Activated naive CD4-positive, alpha-beta T cell (primary cell): Measurements from ENCODE around the gene SYNGR3.
"Not testable (repeated sequence)": the region's sequence is repeated elsewhere in the genome, so short reads cannot be mapped to it uniquely, and the experiment has no call there.

Experiments
- DNase-seq, 4 experiments: peaks; one replicate each; lab custom pipeline; 2025; lab: John Stamatoyannopoulos, UW

SYNGR3 gene

DNA sequence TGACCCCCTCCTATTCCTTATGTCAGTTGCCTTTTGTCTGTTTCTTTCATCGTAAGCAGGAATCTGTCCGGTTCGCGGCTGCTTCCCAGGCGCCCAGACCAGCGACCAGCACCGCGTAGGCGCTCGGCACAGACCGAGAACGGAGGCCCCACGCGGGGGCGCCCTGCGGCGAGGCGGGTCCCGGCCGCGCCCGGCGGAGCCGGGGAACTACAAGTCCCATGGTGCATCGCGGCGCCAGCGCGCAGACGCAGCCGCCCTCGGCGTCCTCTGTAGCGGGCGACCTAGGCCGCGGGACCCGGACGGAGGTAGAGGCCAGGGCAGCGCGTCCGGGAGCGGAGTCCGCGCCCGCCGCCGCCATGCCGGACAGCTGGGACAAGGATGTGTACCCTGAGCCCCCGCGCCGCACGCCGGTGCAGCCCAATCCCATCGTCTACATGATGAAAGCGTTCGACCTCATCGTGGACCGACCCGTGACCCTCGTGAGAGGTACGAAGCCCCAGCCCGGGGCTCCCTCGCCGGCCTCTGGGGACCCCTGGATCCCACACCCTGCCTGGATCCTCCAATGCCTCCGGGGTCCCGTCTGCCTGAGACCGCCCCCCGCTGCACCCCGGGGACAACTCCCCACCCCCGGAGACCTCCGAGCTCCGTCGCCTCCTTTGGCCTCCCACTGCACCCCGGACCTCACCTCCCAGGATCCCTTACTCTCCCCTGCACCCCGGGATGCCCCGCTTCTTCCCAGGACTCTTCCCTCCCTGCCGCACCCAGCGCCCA, 30.3 kb upstream of the SYNGR3 start, which contains the start of gene NDUFB10:
Gene NDUFB10, plus strand, starts transcription at position 270 of the 771 bp plus-strand sequence. Its CDS starts 87 bp downstream, at position 357.
- DNase-seq = peak; percentile 75 to 92 (median 86)

DNA sequence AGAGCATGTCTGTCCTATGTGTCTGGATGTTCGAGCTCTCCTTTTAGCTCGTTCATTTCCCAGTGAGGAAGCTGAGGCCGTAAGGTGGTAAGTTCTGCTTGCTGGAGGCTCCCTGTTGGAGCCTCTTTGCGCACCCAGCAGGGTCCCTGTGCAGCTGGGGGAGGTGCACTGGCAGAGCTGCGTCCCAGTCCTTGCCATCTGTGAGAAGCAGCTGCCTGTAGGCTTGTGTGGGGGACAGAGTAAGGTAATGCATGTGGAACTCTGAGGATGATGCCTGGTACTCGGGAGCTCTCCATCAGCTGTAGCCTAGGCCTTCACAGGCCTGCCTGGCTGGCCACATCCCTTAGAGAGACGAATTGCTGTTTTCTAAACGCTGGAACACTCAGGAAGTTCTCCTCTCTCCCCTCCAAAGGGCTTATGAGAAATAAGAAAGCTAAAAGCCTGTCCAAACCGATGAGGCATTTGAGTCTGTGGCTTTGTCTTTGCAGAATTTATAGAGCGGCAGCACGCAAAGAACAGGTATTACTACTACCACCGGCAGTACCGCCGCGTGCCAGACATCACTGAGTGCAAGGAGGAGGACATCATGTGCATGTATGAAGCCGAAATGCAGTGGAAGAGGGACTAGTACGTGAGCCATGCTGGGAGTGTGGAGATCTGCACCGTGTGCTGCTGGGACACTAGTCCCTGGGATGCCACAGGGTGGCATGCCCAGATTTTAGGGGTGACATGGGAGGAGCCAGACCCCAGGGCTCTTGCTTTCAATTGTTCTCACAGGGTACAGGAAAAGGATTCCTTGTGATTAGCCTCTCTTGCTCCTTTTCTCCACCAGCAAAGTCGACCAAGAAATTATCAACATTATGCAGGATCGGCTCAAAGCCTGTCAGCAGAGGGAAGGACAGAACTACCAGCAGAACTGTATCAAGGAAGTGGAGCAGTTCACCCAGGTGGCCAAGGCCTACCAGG, 28.8 kb upstream of the SYNGR3 start:
- DNase-seq = peak in 1 of 4 experiments; percentile 35

DNA sequence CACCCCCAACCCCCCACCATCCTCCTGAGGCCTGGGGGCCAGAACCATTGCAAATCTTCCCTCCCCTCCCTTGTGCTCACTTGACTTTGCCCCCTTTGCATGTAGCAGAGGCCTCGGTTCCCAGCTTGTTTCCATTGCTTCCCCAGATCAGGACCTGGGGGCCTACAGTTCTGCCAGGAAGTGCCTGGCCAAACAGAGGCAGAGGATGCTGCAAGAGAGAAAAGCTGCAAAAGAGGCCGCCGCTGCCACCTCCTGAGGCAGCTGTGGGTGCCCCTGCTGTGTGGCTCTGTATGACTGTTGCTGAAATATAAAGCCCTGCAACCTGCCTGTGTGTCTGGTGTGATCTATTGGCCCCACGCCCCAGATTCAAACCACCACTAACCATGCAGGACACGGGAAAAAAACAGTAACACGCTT, 28.1 kb upstream of the SYNGR3 start:
- DNase-seq = no peak

DNA sequence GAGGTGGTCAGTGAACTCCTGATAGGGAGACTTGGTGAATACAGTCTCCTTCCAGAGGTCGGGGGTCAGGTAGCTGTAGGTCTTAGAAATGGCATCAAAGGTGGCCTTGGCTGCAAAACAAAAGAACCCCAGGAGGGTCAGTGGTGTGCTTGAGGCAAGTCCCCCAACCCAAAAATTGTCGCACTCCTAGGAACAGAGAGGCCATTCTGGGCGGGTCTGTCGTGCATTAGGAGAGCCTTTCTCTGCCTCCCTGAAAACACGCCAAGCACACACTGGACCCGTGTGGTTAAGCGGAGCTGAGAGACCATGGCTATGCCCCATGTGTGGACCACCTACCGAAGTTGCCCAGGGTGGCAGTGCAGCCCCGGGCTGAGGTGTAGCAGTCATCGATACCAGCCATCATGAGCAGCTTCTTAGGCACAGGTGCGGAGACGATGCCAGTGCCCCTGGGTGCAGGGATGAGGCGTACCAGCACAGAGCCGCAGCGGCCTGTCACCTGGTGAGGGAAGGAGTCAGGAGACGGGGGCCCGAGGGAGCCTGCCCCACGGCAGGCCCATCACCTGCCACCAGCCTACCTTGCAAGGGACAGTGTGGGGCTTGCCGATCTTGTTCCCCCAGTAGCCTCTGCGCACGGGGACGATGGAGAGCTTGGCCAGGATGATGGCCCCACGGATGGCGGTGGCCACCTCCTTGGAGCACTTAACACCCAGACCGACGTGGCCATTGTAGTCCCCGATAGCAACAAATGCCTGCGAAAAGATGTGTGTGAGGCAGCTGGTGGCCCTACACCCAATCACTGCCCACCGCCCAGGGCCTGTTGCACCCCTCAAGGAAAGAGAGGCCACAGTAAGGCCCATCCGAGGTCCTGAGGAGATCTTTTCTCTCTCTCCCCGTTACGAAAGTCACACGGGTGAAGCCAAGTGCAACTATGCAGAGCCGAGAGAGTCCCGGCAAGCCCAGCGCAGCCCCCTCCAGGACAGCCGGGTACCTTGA, 27.3 kb upstream of the SYNGR3 start:
- not testable (repeated sequence) for DNase-seq

DNA sequence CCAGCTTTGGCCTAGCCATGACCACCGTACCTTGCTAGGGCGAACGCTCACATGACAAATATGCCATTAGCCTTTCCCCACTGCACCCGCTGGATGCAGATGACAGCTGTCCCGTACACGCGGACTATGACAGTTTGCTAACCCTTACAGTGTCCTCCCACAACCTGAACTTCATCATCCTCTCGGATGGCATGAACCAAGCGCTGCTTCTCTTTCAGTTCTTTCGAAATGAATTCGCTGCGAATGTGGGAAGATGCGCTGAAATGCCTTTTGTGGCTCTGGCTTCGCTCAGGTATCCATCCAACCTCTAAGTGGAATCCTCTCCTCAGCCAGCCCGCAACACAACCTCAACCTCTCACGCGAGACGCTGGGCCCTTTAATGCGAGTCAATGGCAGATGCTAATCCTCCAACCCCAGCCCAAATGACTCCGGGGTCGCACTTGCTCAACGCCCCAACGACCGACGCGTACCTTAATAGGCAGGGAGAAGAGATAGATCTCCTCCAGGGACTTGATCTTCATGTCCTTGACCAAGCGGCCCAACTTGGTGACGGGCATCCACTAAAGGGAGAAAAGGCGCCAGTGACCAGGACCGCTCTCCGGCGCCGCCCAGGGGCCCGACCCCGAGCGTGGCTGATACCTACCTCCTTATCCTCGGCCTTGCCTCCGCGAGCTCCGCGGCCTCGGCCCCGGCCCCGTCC, 25.8 kb upstream of the SYNGR3 start:
- DNase-seq = peak in 2 of 4 experiments; percentile 31 to 32

DNA sequence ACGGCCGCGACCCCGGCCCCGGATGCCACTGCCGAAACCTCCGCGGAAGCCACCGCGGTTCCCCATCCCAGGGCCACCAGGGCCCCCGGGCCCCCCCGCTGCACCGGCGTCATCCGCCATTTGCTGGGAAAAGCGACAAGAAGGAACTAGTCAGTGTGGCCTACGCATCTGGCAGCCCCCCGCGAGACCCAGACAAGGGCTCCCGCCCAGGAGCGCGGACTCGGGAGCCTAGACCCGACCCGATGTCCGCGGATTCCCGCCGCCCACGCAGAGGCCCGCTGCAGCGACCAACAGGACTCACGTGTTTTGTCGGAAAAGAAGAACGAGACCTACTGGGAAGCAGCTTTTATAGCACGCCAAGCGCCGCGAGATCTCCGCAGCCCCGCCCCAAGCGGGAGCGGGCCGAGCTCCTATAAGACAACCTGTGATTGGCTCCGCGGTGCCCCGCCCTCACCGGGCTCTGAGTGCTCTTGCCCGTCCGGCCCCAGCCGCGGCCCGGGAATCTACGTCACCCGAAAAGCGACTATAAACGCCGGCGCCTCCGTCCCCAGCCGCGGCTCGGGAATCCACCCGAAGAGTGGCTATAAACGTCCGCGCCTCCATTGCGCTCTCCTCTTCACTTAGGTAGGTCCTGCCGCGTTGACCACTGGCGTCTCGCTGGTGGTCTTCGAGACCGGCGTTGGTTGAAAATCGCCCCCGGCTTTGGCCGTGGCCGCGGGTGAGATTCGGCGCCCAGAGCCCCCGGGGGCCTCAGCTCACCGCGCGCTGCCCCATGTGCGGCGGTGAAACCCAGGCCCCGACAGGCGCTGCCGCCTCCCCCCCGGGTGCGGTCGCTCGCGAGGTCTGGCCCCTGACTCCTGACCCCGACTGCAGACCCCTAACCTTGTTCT, 25.0 kb upstream of the SYNGR3 start, which contains the start of gene RPS2:
Gene RPS2, minus strand, starts transcription at position 321 of the 890 bp plus-strand sequence. Its CDS starts 201 bp downstream, at position 120.
- DNase-seq = peak; percentile 96 to 97 (median 96)

DNA sequence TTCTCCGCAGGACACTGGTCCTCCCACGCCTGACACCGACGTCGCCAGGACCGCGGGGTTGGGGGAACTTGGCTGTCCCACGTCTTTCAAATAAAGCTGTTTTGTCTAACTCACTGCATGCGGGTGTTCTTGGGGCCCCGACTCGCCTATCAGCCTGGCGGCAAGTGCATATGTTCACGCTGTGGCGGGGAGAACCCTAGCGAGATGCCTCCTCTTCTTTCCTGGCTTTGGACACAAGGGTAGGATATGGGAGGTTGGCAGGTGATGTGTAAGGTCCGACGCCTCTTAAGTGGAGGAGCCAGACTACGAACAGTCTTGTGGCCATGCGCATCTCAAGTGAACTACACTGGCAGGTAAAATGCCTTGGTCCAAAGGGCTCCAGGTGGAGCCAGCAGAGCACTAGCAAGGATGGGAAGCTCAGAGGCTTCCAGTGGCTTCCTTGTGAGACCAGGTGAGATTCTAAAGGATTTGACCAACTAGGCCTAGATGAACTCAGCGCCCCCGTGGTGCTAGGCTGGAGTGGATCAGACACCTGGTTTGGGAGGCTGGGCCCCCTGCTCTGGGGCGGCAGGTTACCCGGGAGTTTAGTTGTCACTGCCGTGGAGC, 24.3 kb upstream of the SYNGR3 start:
- no peak for DNase-seq

DNA sequence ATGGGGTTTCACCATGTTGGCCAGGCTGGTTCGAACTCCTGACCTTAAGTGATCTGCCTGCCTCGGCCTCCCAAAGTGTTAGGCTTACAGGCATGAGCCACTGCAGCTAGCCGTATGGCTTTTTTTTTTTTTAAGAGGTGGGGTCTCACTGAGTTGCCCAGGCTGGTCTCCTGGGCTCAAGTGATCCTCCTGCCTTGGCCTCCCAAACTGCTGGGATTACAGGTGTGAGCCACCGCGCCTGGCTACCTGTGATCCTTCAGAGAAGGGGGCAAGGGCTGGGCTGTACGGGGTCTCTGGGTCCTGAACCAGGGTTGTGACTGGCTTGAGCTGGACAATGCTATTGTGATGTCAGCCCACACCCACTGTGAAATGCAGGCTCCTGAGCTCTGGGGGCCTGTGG, 23.3 kb upstream of the SYNGR3 start, which contains the start of gene RNF151:
Gene RNF151, plus strand, starts transcription at position 397 of the 400 bp plus-strand sequence. CDS start 26 bp downstream, outside the sequence.
- no peak for DNase-seq

DNA sequence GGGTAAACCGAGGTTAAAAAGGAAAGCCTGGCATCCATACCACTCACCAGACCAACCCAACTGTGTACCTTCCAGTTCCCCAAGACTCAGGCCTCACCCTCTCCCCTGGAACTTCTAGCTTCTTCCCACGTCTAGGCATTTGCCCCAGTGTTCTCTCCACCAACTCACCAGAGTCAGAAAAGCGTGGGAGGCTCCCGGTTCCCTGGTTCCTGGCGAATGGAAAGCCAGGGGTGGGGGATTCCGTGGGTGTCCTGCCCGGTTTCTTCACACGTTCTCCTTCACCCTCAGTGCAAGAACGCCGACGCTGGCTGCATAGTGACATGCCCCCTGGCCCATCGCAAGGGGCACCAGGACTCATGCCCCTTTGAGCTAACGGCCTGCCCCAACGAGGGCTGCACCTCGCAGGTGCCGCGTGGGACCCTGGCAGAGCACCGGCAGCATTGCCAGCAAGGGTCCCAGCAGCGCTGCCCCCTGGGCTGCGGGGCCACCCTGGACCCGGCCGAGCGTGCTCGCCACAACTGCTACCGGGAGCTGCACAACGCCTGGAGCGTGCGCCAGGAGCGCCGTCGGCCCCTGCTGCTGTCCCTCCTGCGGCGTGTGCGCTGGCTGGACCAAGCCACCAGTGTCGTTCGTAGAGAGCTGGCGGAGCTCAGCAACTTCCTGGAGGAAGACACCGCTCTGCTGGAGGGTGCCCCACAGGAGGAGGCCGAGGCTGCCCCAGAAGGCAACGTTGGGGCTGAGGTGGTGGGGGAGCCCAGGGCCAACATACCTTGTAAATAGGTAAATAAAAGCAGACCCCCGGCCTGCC, 21.4 kb upstream of the SYNGR3 start:
- DNase-seq = no peak

DNA sequence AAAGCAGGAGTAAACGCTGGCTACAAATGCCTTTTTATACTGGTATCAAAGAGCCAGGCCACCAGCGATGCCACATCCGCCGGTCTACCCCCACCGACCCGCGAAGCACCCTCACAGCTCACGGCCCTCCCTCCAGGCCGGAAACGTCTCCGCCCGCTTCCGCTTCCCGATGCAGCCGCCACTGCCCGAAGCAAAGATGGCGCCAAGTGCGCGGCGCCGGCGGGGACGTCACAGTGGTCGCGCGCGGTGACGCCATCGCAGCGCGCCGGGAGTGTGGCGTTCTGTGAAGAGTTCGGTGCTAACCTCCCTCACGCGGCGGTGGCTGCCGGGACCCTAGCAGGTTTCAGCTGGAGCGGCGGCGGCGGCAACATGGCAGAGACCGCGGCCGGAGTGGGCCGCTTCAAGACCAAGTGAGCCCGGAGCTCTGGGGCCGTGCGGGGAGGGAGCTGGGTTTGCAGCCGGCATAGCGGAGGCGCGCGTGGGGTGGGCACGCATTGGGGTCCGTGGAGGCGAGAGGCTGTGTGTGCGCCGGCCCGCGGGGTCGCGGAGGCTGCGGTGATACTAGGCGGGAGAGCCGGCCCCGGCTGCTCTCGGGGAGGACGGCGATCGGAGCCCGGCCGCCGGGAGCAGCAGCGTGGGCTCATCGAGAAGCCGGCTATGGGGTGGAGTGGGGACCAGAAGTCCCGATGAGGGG, 17.8 kb upstream of the SYNGR3 start, which contains the start of gene TBL3:
Gene TBL3, plus strand, starts transcription at position 258 of the 694 bp plus-strand sequence. Its CDS starts 112 bp downstream, at position 370.
- DNase-seq = peak; percentile 92 to 96 (median 95)

DNA sequence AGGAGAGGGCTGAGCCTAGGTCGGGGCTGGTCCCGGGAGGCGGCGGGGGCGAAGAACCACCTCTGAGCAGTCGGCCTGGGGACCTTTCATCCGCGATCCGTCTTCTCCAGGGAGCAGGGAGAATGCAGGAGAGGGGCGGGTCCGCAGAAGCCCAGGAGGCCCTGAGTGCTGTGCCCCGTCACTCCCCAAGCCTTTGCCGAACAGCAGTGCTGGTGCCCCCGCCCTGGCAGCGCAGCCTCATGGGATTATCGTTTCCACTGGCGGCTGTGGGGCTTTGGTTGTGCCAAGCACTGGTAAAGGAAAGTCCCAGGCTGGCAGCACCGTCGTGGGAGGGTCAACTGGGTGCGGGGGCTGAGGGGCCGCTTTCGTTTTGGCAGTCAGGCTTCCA, 17.3 kb upstream of the SYNGR3 start:
- DNase-seq = no peak

DNA sequence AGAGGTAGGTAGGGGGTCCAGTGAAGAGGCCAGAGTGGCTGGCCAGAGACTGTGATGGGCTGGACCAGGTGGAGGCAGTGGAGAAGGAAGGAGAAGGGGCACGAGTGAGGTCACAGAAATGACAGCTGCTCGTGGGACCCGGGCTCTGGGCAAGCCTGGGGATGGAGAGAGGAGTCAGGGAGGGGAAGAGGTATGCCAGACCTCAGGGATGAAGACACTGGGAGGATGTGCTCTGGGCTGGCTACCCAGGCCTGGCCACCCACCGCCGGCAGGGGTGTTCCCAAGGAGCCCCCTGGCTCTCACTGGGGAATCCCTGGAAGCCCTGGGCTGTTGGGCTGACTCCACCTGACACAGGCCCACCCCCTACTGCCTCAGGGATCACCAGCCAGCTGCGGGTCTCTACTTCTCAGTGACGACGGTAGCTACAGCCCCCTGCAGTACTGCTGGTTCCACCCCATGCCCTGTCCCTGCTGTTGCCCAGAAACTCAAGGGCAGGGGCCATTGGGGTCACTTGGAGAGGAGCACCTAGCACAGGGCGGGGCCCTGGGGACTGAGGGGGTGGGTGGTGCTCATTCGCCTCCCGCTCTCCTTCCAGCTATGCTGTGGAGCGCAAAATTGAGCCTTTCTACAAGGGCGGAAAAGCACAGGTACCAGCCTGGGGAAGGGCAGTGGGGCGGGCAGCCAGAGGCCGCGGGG, 16.2 kb upstream of the SYNGR3 start:
- no peak for DNase-seq

DNA sequence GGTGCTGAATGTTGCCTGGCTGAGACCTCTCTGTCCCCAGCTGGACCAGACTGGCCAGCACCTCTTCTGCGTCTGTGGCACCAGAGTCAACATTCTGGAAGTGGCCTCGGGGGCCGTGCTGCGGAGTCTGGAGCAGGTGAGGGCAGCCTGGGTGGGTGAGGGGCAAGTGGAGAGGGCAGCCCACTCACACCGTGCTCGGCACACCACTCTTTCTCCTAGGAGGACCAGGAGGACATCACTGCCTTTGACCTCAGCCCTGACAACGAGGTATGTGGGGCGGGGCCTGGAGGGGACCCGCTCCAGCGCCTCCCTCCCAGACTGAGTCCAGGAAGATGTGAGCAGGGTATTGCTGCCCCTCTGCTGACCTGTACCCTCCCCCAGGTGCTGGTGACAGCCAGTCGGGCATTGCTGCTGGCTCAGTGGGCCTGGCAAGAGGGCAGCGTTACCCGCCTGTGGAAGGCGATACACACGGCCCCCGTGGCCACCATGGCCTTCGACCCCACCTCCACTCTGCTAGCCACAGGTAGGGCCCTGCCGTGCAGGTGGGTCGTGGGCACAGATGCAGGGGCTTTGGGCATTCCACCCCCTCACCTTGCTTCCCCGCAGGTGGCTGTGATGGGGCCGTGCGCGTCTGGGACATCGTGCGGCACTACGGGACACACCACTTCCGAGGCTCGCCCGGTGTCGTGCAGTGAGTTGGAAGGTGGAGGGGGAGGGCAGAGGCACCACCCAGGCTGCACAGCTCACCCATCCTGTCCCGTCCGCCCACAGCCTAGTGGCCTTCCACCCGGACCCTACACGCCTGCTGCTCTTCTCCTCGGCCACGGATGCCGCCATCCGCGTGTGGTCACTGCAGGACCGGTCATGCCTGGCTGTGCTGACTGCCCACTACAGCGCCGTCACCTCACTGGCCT, 15.4 kb upstream of the SYNGR3 start:
- no peak for DNase-seq

DNA sequence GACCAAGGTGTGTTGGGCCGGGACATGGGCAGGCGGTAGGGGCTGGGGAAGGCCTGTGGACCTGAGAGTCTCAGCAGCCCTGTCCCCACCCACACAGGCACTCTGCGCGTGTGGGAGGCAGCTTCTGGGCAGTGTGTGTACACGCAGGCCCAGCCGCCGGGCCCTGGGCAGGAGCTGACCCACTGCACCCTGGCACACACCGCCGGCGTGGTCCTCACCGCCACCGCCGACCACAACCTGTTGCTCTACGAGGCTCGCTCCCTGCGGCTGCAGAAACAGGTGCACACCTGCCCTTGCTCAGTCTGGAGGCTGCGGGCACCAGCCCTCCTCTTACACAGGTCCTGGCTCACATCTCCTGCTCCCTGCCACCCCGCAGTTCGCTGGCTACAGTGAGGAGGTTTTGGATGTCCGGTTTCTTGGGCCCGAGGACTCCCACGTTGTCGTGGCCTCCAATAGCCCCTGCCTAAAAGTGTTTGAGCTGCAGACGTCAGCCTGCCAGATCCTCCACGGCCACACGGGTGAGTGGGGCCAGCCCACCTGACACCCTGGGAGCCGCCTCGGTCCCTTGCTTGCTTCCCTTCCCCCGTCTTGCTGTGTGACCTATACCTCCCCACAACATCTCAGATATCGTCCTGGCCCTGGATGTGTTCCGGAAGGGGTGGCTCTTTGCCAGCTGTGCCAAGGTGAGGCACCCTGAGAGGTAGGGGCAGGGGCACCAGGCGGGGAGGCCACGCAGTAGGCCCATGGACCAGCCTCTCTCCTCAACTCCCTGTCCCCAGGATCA, 14.1 kb upstream of the SYNGR3 start:
- no peak for DNase-seq

DNA sequence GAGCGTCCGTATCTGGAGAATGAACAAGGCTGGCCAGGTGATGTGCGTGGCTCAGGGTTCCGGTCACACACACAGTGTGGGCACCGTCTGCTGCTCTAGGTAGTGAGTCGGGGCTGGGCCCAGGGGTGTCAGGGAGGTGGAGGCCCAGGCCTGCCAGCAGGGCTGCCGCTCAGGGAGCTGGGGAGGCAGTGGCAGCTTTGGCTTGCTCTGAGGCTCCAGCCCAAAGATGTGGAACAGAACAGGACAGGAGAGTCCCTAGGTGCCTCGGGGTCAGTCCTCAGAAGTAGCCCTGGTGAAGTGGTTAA, 13.6 kb upstream of the SYNGR3 start:
- DNase-seq = no peak
